Hepatocyte (in vitro differentiated cells): Measurements from ENCODE around the gene TAF9.

Source experiments
- EZH2 ChIP-seq: fragments of 200-600 bp; sonication (generic); IDR thresholded peaks from 2 replicates; pipeline ENCODE4 v1.6.1; 2016; ENCODE audit warnings: antibody characterized with exemption, mild to moderate bottlenecking, borderline replicate concordance
- EZH2phosphoT487 ChIP-seq: fragments of 200-600 bp; sonication (generic); IDR thresholded peaks from one replicate; pipeline ENCODE4 v1.6.1; 2018; ENCODE audit warnings: antibody characterized with exemption, mild to moderate bottlenecking, low read depth, moderate library complexity; ENCODE audit not compliant: unreplicated experiment, severe bottlenecking
- TF ChIP-seq, protein P1 (sequence below): fragments of 200-600 bp; sonication (generic); IDR thresholded peaks from 2 replicates; pipeline ENCODE4 v1.5.1; 2016; ENCODE audit warnings: antibody characterized with exemption, mild to moderate bottlenecking; ENCODE audit not compliant: poor library complexity

GRCh38 chr5:69416699-69417098, 47.4 kb upstream of the TAF9 start:
- TF ChIP-seq, protein P1, sequence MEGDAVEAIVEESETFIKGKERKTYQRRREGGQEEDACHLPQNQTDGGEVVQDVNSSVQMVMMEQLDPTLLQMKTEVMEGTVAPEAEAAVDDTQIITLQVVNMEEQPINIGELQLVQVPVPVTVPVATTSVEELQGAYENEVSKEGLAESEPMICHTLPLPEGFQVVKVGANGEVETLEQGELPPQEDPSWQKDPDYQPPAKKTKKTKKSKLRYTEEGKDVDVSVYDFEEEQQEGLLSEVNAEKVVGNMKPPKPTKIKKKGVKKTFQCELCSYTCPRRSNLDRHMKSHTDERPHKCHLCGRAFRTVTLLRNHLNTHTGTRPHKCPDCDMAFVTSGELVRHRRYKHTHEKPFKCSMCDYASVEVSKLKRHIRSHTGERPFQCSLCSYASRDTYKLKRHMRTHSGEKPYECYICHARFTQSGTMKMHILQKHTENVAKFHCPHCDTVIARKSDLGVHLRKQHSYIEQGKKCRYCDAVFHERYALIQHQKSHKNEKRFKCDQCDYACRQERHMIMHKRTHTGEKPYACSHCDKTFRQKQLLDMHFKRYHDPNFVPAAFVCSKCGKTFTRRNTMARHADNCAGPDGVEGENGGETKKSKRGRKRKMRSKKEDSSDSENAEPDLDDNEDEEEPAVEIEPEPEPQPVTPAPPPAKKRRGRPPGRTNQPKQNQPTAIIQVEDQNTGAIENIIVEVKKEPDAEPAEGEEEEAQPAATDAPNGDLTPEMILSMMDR: no peak
- TF ChIP-seq EZH2phosphoT487 (no peak), EZH2 (no peak)
